GM23338 (cell line): ENCODE data around the gene TSPAN5. TPM values are rescaled to one million over a fixed set of nuclear protein-coding genes. Genes with fewer than 3 reads are reported as not detected.

Experiments used
- ATAC-seq: fragments of 200-7000 bp; cut with Tn5 transposase; 3 replicates; pipeline ENCODE4 v1.9.1; 2020
- DNase-seq: peaks from one replicate; pipeline ENCODE4 v3.0.0-alpha.2; 2015; ENCODE audit warnings: low spot score
- H2AFZ ChIP-seq: fragments of 200-600 bp; sonication (generic); 2 replicates; pipeline ENCODE4 v1.8.0; 2016; ENCODE audit warnings: antibody characterized with exemption, mild to moderate bottlenecking, moderate library complexity
- H3F3A ChIP-seq: fragments of 200-600 bp; sonication (generic); replicated peaks from 2 replicates; pipeline ENCODE4 v1.8.0; 2017; ENCODE audit warnings: antibody characterized with exemption, mixed run types, low read depth
- H3K27ac ChIP-seq: fragments of 200-600 bp; sonication (generic); 2 replicates; pipeline ENCODE4 v1.6.1; 2016; ENCODE audit warnings: low read depth
- H3K27me3 ChIP-seq: fragments of 200-600 bp; sonication (generic); 2 replicates; pipeline ENCODE4 v1.8.0; 2016; ENCODE audit warnings: mild to moderate bottlenecking, mixed run types, moderate library complexity; ENCODE audit not compliant: insufficient read depth
- H3K36me3 ChIP-seq: fragments of 200-600 bp; sonication (generic); 2 replicates; pipeline ENCODE4 v1.8.0; 2016; ENCODE audit warnings: mild to moderate bottlenecking; ENCODE audit not compliant: insufficient read depth
- H3K4me1 ChIP-seq: fragments of 200-600 bp; sonication (generic); 2 replicates; pipeline ENCODE4 v1.8.0; 2016; ENCODE audit warnings: mild to moderate bottlenecking, moderate library complexity; ENCODE audit not compliant: insufficient read depth
- H3K4me2 ChIP-seq: fragments of 200-600 bp; sonication (generic); 2 replicates; pipeline ENCODE4 v1.7.1; 2017; ENCODE audit warnings: mixed run types
- H3K4me3 ChIP-seq: fragments of 200-600 bp; sonication (generic); 2 replicates; pipeline ENCODE4 v1.6.1; 2016; ENCODE audit warnings: mixed run types
- H3K79me2 ChIP-seq: fragments of 200-600 bp; sonication (generic); replicated peaks from 2 replicates; pipeline ENCODE4 v1.8.0; 2017; ENCODE audit warnings: mild to moderate bottlenecking; ENCODE audit not compliant: insufficient read depth
- H3K9me2 ChIP-seq: fragments of 200-600 bp; sonication (generic); 2 replicates; pipeline ENCODE4 v1.8.0; 2017; ENCODE audit not compliant: insufficient read depth
- H4K20me1 ChIP-seq: fragments of 200-600 bp; sonication (generic); replicated peaks from 2 replicates; pipeline ENCODE4 v1.8.0; 2017; ENCODE audit warnings: mild to moderate bottlenecking; ENCODE audit not compliant: insufficient read depth
- H3K27ac Mint-ChIP-seq: 2 replicates; pipeline ENCODE4 v1.8.0; 2020; ENCODE audit warnings: inconsistent platforms, mild to moderate bottlenecking, moderate library complexity, mixed read lengths
- H3K27me3 Mint-ChIP-seq: 3 replicates; pipeline ENCODE4 v1.8.0; 2022; ENCODE audit warnings: low read depth, mild to moderate bottlenecking, moderate library complexity, mixed read lengths, inconsistent platforms; ENCODE audit not compliant: insufficient read depth, poor library complexity
- H3K36me3 Mint-ChIP-seq: 3 replicates; pipeline ENCODE4 v1.8.0; 2021; ENCODE audit warnings: low read depth, mild to moderate bottlenecking, inconsistent platforms, moderate library complexity, mixed read lengths
- H3K4me1 Mint-ChIP-seq: 3 replicates; pipeline ENCODE4 v1.8.0; 2020; ENCODE audit warnings: mild to moderate bottlenecking, inconsistent platforms, mixed read lengths
- H3K4me3 Mint-ChIP-seq: 3 replicates; pipeline ENCODE4 v1.8.0; 2021; ENCODE audit warnings: moderate library complexity, mild to moderate bottlenecking, inconsistent platforms, mixed read lengths
- H3K9me3 Mint-ChIP-seq: 3 replicates; pipeline ENCODE4 v1.8.0; 2020; ENCODE audit warnings: moderate library complexity, mild to moderate bottlenecking, inconsistent platforms, mixed read lengths
- EZH2 ChIP-seq: fragments of 200-600 bp; sonication (generic); IDR thresholded peaks from one replicate; pipeline ENCODE4 v1.8.0; 2017; ENCODE audit warnings: antibody characterized with exemption, mild to moderate bottlenecking, low read depth; ENCODE audit not compliant: unreplicated experiment
- EZH2phosphoT487 ChIP-seq: fragments of 200-600 bp; sonication (generic); IDR thresholded peaks from one replicate; pipeline ENCODE4 v1.8.1; 2018; ENCODE audit warnings: antibody characterized with exemption; ENCODE audit not compliant: unreplicated experiment
- JUNB ChIP-seq: IDR thresholded peaks from one replicate; pipeline ENCODE4 v1.6.1; 2016; ENCODE audit warnings: antibody characterized with exemption; ENCODE audit not compliant: unreplicated experiment
- NANOG ChIP-seq: IDR thresholded peaks from 2 replicates; pipeline ENCODE4 v1.6.1; 2016; ENCODE audit warnings: antibody characterized with exemption, borderline replicate concordance
- POLR2AphosphoS5 ChIP-seq: IDR thresholded peaks from 2 replicates; pipeline ENCODE4 v1.6.1; 2016; ENCODE audit warnings: antibody characterized with exemption, low read depth
- ZNF331 ChIP-seq: fragments of 250-450 bp; sonication (Bioruptor Pico); IDR thresholded peaks from 2 replicates; pipeline ENCODE4 v1.5.0; 2020; ENCODE audit warnings: low read depth, mild to moderate bottlenecking, moderate library complexity
- ZNF462 ChIP-seq: fragments of 250-450 bp; sonication (Bioruptor Pico); IDR thresholded peaks from 2 replicates; pipeline ENCODE4 v1.5.0; 2020; ENCODE audit warnings: mild to moderate bottlenecking, moderate library complexity
- polyA plus RNA-seq: library from polyadenylated mRNA; unstranded; fragments of >200 nt; fragmentation: Nextera tagmentation; extraction: Ambion mirVana; gene quantifications from 2 replicates; pipeline ENCODE4 v1.2.1, GENCODE V29; 2016
- total RNA-seq: library from RNA; depleted of rRNA; stranded (reverse); fragments of >200 nt; shearing (Covaris generic); gene quantifications from 2 replicates; pipeline ENCODE4 v1.2.3, GENCODE V29; 2014
- TF ChIP-seq, protein P1 (sequence below): IDR thresholded peaks from one replicate; pipeline ENCODE4 v1.6.1; 2018; ENCODE audit warnings: antibody characterized with exemption; ENCODE audit not compliant: unreplicated experiment

TSPAN5 gene
- total and polyA plus RNA-seq, 2 experiments from 2014 or later = 18.6 to 21.5 TPM

DNA sequence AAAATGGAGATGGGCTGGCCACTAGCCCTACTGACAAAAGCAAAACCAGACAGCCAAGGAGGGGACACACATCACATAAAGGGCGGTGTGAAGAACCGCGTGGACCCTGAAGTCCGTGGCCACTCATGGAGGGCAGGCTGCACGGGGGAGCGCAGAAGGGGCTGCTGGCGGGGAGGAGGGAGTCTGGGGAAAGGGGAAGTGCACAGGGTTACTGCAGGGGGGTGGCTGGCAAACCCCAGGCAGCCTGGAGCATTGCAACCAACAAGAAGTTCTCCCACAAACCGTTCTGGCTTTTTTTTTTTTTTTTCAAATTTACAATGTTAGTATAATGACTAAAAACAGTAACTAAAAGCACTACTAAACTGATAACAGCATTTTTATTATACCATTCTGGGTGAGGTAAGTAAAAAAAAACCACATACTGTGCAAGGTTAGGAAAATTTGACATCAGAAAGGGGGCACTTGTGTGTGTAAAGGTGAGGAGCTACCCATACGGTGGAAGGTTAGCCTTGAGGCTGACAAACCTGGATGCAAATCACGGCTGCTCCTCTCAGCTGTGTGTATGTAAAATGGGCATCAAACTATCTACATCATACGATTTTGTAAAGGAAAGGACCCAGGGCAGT lies 87.1 kb downstream of the TSPAN5 start:
- TF ChIP-seq NANOG (no peak), EZH2phosphoT487 (no peak), JUNB (no peak), ZNF462 (no peak), ZNF331 (CRISPR knock-in tag) (no peak), EZH2 (no peak), POLR2AphosphoS5 (no peak)
- TF ChIP-seq, protein P1, sequence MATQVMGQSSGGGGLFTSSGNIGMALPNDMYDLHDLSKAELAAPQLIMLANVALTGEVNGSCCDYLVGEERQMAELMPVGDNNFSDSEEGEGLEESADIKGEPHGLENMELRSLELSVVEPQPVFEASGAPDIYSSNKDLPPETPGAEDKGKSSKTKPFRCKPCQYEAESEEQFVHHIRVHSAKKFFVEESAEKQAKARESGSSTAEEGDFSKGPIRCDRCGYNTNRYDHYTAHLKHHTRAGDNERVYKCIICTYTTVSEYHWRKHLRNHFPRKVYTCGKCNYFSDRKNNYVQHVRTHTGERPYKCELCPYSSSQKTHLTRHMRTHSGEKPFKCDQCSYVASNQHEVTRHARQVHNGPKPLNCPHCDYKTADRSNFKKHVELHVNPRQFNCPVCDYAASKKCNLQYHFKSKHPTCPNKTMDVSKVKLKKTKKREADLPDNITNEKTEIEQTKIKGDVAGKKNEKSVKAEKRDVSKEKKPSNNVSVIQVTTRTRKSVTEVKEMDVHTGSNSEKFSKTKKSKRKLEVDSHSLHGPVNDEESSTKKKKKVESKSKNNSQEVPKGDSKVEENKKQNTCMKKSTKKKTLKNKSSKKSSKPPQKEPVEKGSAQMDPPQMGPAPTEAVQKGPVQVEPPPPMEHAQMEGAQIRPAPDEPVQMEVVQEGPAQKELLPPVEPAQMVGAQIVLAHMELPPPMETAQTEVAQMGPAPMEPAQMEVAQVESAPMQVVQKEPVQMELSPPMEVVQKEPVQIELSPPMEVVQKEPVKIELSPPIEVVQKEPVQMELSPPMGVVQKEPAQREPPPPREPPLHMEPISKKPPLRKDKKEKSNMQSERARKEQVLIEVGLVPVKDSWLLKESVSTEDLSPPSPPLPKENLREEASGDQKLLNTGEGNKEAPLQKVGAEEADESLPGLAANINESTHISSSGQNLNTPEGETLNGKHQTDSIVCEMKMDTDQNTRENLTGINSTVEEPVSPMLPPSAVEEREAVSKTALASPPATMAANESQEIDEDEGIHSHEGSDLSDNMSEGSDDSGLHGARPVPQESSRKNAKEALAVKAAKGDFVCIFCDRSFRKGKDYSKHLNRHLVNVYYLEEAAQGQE = no peak
- no peaks in the 10 kb centered on the region for H3F3A ChIP-seq
- Mint-ChIP-seq H3K36me3 (no peaks in the 10 kb centered on the region), H3K27ac (no peak overlapping the region), H3K27me3 (peaks cover 3% of the 10 kb centered on the region), H3K9me3 (no peaks in the 10 kb centered on the region), H3K4me1 (peaks cover 32% of the 10 kb centered on the region), H3K4me3 (no peak overlapping the region)
- H3K36me3 ChIP-seq = no peaks in the 10 kb centered on the region
- no peaks in the 10 kb centered on the region for H3K27me3 ChIP-seq
- H3K9me2 ChIP-seq = no peaks in the 10 kb centered on the region
- H3K4me3 ChIP-seq = no peak overlapping the region
- peaks cover 10% of the 10 kb centered on the region; the same call in 1 of the 2 replicates for H3K79me2 ChIP-seq
- DNase-seq = no peak
- no peak overlapping the region for H2AFZ ChIP-seq
- no peaks in the 10 kb centered on the region for H4K20me1 ChIP-seq
- H3K4me2 ChIP-seq = no peak overlapping the region
- ATAC-seq = no peak
- peaks cover 8% of the 10 kb centered on the region for H3K4me1 ChIP-seq
- H3K27ac ChIP-seq = no peak overlapping the region
